ENCODE measurements around the gene PLCG2.

PLCG2 gene

DNA sequence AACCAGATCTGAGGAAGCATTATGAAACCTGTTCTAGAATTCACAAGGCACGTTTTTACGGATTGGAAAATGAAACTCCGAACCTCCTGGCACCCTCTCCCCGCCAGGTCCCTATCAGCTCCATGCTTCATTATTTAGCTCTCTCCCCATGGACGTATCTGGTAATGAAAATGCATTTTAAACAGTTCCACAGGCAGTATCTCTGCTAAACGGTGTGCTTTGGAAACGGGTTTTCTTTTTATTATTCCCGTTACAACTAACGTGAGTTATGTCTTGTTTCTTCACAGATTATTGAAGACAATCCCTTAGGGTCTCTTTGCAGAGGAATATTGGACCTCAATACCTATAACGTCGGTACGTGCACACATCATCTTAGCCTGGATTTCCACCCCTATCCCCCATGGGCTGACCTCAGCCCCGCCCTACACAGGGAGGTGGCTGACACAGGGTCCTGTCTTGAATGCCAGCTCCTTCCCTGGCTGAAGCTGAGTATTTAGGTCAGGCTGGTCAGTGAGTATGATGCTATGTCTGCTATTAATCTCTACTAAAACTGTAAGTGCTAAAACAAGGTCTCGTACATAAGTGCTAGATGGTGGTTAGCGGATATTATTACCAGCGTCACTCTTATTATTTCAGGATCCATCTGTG, 149.3 kb downstream of the PLCG2 start:
- DNase-seq (no peak), ATAC-seq (ENCODE audit: insufficient read depth, low read depth) (no peak)
- H3K79me2 ChIP-seq (ENCODE audit: insufficient read depth, low read length), result no peaks in the 10 kb centered on the region
- H3K4me1 ChIP-seq (ENCODE audit: insufficient read depth, low read length), result no peaks in the 10 kb centered on the region
- H3K27ac ChIP-seq (ENCODE audit: low read length), result no peak overlapping the region
- H3K9me3 ChIP-seq (ENCODE audit: insufficient read depth, low read length, severe bottlenecking), result no peaks in the 10 kb centered on the region
- TF ChIP-seq, protein P1, sequence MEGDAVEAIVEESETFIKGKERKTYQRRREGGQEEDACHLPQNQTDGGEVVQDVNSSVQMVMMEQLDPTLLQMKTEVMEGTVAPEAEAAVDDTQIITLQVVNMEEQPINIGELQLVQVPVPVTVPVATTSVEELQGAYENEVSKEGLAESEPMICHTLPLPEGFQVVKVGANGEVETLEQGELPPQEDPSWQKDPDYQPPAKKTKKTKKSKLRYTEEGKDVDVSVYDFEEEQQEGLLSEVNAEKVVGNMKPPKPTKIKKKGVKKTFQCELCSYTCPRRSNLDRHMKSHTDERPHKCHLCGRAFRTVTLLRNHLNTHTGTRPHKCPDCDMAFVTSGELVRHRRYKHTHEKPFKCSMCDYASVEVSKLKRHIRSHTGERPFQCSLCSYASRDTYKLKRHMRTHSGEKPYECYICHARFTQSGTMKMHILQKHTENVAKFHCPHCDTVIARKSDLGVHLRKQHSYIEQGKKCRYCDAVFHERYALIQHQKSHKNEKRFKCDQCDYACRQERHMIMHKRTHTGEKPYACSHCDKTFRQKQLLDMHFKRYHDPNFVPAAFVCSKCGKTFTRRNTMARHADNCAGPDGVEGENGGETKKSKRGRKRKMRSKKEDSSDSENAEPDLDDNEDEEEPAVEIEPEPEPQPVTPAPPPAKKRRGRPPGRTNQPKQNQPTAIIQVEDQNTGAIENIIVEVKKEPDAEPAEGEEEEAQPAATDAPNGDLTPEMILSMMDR (IDR thresholded peaks at IDR 0.05; ENCODE audit: borderline replicate concordance, extremely low read depth, low read length, poor library complexity, severe bottlenecking), result no peak
- no peak for TF ChIP-seq EZH2 (IDR thresholded peaks at IDR 0.05; ENCODE audit: borderline replicate concordance, low read depth, low read length, severe bottlenecking)
- H3K27me3 ChIP-seq (ENCODE audit: insufficient read depth, low read length, poor library complexity), result peaks cover under 1% of the 10 kb centered on the region
- H3K4me2 ChIP-seq (ENCODE audit: insufficient read depth, low read length), result no peak overlapping the region
- H3K36me3 ChIP-seq (ENCODE audit: insufficient read depth, low read length), result no peaks in the 10 kb centered on the region
- no peak overlapping the region for H3K9ac ChIP-seq (ENCODE audit: low read depth, low read length)
- no peak overlapping the region for H3K4me3 ChIP-seq (ENCODE audit: low read depth in 1 of 2, low read length in 2 of 2)
- H4K20me1 ChIP-seq (ENCODE audit: insufficient read depth, low read length), result no peaks in the 10 kb centered on the region
- no peak overlapping the region for H2AFZ ChIP-seq (ENCODE audit: low read depth, low read length)

DNA sequence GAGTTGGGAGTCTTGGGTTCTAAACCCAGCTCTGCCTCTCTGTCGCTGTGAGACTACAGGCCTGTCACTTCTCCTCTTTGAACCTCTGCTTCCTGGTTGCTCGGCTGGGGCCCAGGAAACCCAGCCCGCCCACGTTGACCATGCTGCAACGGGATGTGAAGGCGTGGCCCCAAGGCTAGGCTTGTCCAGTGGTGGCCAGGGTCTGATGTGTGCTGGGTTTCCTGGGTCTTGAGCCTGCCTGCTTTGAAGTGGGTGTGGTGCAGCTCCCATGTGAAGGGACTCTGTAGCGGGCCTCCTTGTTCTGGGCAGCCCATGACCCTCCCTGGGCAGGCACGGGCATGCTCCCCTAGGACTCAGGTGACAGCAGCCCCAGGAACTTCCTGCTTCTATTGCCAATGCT, 149.9 kb downstream of the PLCG2 start:
- Histone ChIP-seq H4K20me1 (ENCODE audit: insufficient read depth, low read length) (no peaks in the 10 kb centered on the region), H3K27me3 (ENCODE audit: insufficient read depth, low read length, poor library complexity) (no peaks in the 10 kb centered on the region), H3K9me3 (ENCODE audit: insufficient read depth, low read length, severe bottlenecking) (no peaks in the 10 kb centered on the region), H3K79me2 (ENCODE audit: insufficient read depth, low read length) (no peaks in the 10 kb centered on the region), H3K4me3 (ENCODE audit: low read depth in 1 of 2, low read length in 2 of 2) (no peak overlapping the region), H3K4me2 (ENCODE audit: insufficient read depth, low read length) (no peak overlapping the region), H3K27ac (ENCODE audit: low read length) (no peak overlapping the region), H3K4me1 (ENCODE audit: insufficient read depth, low read length) (no peaks in the 10 kb centered on the region), H3K36me3 (ENCODE audit: insufficient read depth, low read length) (no peaks in the 10 kb centered on the region), H3K9ac (ENCODE audit: low read depth, low read length) (no peak overlapping the region), H2AFZ (ENCODE audit: low read depth, low read length) (no peak overlapping the region)
- ATAC-seq (ENCODE audit: insufficient read depth, low read depth) (no peak), DNase-seq (no peak)
- no peak for TF ChIP-seq EZH2 (IDR thresholded peaks at IDR 0.05; ENCODE audit: borderline replicate concordance, low read depth, low read length, severe bottlenecking)
- TF ChIP-seq, protein P1 (IDR thresholded peaks at IDR 0.05; ENCODE audit: borderline replicate concordance, extremely low read depth, low read length, poor library complexity, severe bottlenecking), result no peak

DNA sequence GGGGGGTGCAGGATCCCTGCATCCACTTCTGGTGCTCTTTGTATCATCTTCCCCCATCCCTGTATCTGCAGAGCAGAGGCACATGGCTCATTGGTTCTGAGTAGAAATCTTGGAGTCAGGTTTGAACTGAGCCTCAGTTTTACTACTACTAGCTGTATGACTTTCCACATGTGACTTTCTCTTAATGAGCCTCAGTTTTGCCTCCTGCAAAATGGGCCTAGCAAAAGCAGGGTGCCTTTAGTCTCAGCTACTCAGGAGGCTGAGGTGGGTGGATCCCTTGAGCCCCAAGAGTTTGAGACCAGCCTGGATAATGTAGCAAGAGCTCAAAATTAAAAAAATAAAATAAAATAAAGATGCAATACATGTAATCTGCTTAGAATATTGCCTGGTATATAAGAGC, 150.8 kb downstream of the PLCG2 start:
- H2AFZ ChIP-seq (ENCODE audit: low read depth, low read length), result no peak overlapping the region
- H3K27me3 ChIP-seq (ENCODE audit: insufficient read depth, low read length, poor library complexity), result no peaks in the 10 kb centered on the region
- H3K27ac ChIP-seq (ENCODE audit: low read length), result no peak overlapping the region
- no peaks in the 10 kb centered on the region for H3K79me2 ChIP-seq (ENCODE audit: insufficient read depth, low read length)
- no peaks in the 10 kb centered on the region for H3K9me3 ChIP-seq (ENCODE audit: insufficient read depth, low read length, severe bottlenecking)
- H4K20me1 ChIP-seq (ENCODE audit: insufficient read depth, low read length), result no peaks in the 10 kb centered on the region
- ATAC-seq (ENCODE audit: insufficient read depth, low read depth) (no peak), DNase-seq (no peak)
- H3K4me3 ChIP-seq (ENCODE audit: low read depth in 1 of 2, low read length in 2 of 2), result no peak overlapping the region
- no peaks in the 10 kb centered on the region for H3K36me3 ChIP-seq (ENCODE audit: insufficient read depth, low read length)
- TF ChIP-seq, protein P1 (IDR thresholded peaks at IDR 0.05; ENCODE audit: borderline replicate concordance, extremely low read depth, low read length, poor library complexity, severe bottlenecking), result no peak
- no peak for TF ChIP-seq EZH2 (IDR thresholded peaks at IDR 0.05; ENCODE audit: borderline replicate concordance, low read depth, low read length, severe bottlenecking)
- no peaks in the 10 kb centered on the region for H3K4me1 ChIP-seq (ENCODE audit: insufficient read depth, low read length)
- H3K9ac ChIP-seq (ENCODE audit: low read depth, low read length), result no peak overlapping the region
- H3K4me2 ChIP-seq (ENCODE audit: insufficient read depth, low read length), result no peak overlapping the region

All from DND-41 (cell line).